ENCODE measurements around the gene PFN3. TPM values are rescaled to one million over a fixed set of nuclear protein-coding genes. Genes with fewer than 3 reads are reported as not detected.

PFN3 gene, protein sequence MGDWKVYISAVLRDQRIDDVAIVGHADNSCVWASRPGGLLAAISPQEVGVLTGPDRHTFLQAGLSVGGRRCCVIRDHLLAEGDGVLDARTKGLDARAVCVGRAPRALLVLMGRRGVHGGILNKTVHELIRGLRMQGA
- total RNA-seq = not detected in 2 replicates

DNA sequence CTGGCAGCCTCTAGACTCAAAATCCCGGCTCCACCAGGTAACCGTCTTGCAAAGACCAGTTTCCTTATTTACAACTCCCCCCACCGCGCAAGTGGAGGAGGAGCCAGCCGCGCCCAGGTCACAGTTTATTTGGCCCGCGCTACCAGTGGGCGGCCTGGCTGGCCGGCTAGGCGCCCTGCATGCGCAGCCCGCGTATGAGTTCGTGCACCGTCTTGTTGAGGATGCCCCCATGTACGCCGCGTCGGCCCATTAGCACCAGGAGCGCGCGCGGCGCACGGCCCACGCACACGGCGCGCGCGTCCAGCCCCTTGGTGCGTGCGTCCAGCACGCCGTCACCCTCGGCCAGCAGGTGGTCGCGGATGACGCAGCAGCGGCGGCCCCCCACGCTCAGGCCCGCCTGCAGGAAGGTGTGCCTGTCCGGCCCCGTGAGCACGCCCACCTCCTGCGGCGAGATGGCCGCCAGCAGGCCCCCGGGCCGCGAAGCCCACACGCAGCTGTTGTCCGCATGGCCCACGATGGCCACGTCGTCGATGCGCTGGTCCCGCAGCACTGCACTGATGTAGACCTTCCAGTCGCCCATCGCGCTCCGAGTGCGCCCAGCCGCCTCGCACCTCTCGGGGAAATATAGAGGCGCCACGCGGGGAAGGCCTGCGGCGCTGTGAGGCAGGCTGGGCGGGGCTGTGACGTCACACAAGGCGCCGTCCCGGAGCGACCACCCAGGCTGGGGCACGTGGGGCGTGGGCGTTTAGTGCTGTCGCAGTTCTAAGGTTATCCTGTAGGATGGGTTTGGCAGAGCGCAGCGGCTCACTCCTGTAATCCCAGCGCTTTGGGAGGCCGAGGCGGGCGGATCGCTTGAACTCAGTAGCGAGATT lies at the start of gene PFN3:
TSS of gene PFN3 (minus strand) at position 665 of the 872 bp plus-strand sequence. CDS start at position 580, 85 bp downstream.

GRCh38 chr5:177446200-177447065 lies 46.0 kb upstream of the PFN3 start, which contains the start of gene PRR7:
PRR7 (plus strand) TSS chr5:177446814; CDS start chr5:177455068, 8,254 bp downstream.

GRCh38 chr5:177426566-177427210 lies 26.2 kb upstream of the PFN3 start, which contains the start of gene GRK6:
GRK6 (plus strand) TSS chr5:177426676; CDS start chr5:177426846, 170 bp downstream.

GRCh38 chr5:177409043-177409801 lies 8.8 kb upstream of the PFN3 start, which contains the start of gene F12:
F12 (minus strand) TSS chr5:177409564; CDS start chr5:177409527, 37 bp downstream.

DNA sequence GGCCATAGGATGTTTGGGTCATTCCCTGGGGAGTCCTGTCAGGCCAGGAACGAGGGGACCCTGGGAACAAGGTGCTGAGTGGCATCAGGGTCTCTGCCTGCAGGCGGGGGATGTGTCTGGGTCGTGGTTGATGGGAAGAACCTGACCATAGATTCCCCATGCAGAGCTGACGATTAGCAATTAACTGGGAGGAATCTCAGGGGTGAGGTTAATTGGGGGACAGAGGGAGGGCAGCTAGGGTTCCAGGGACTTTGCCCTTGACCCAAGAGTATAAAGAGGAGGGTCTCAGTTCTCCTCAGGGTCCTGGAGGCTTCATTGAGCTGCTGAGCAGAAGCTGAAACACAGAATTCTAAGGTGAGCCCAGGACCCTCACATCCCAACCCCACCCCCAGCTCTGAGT lies 16.3 kb downstream of the PFN3 start, which contains the start of gene SLC34A1:
TSS of gene SLC34A1 (plus strand) at position 301 of the 400 bp plus-strand sequence. CDS start 1,308 bp downstream, outside the sequence.

GRCh38 chr5:177357459-177358351 lies 42.8 kb downstream of the PFN3 start, which contains the start of gene RGS14:
RGS14 (plus strand) TSS chr5:177357924; CDS start chr5:177358025, 101 bp downstream.

GRCh38 chr5:177351392-177352329 lies 48.8 kb downstream of the PFN3 start, which contains the start of gene LMAN2:
LMAN2 (minus strand) TSS chr5:177351668; CDS start chr5:177351647, 21 bp downstream.

Other genes with a start within 250 kb of the PFN3 start
- 21.4 and 36.1 TPM in 2 replicates for gene RAB24, start 96.9 kb downstream of the PFN3 start, total RNA-seq
- gene PRELID1, start 96.9 kb downstream of the PFN3 start, total RNA-seq = 93.1 and 168 TPM in 2 replicates
- gene MXD3, start 88.8 kb downstream of the PFN3 start, total RNA-seq = 9.7 and 32.6 TPM in 2 replicates
- 332 and 487 TPM in 2 replicates for gene LMAN2, start 49.0 kb downstream of the PFN3 start, total RNA-seq
- gene RGS14, start 42.7 kb downstream of the PFN3 start, total RNA-seq = 4.3 and 7.4 TPM in 2 replicates
- gene SLC34A1, start 16.2 kb downstream of the PFN3 start, total RNA-seq = not detected in 2 replicates
- gene F12, start 8.9 kb upstream of the PFN3 start, total RNA-seq = 0.22 and 0.50 TPM in 2 replicates
- gene GRK6, start 26.0 kb upstream of the PFN3 start, total RNA-seq = 24.0 and 42.4 TPM in 2 replicates
- 3.7 and 4.9 TPM in 2 replicates for gene PRR7, start 46.2 kb upstream of the PFN3 start, total RNA-seq
- 153 and 171 TPM in 2 replicates for gene DBN1, start 73.0 kb upstream of the PFN3 start, total RNA-seq
- gene PDLIM7, start 96.9 kb upstream of the PFN3 start, total RNA-seq = 109 and 136 TPM in 2 replicates
- gene DOK3, start 109.2 kb upstream of the PFN3 start, total RNA-seq = 0.62 and 1.3 TPM in 2 replicates
- gene DDX41, start 116.3 kb upstream of the PFN3 start, total RNA-seq = 89.5 and 108 TPM in 2 replicates
- 21.6 and 26.5 TPM in 2 replicates for gene FAM193B, start 153.9 kb upstream of the PFN3 start, total RNA-seq
- 206 and 238 TPM in 2 replicates for gene TMED9, start 191.5 kb upstream of the PFN3 start, total RNA-seq
- 33.9 and 41.0 TPM in 2 replicates for gene B4GALT7, start 199.5 kb upstream of the PFN3 start, total RNA-seq